ENCODE measurements around the gene CCR6.
A peak's percentile ranks its signal among the peaks of the same experiment; 100 is the strongest.
"Not testable (repeated sequence)": the region's sequence is repeated elsewhere in the genome, so short reads cannot be mapped to it uniquely, and the experiment has no call there.

The CCR6 gene

DNA sequence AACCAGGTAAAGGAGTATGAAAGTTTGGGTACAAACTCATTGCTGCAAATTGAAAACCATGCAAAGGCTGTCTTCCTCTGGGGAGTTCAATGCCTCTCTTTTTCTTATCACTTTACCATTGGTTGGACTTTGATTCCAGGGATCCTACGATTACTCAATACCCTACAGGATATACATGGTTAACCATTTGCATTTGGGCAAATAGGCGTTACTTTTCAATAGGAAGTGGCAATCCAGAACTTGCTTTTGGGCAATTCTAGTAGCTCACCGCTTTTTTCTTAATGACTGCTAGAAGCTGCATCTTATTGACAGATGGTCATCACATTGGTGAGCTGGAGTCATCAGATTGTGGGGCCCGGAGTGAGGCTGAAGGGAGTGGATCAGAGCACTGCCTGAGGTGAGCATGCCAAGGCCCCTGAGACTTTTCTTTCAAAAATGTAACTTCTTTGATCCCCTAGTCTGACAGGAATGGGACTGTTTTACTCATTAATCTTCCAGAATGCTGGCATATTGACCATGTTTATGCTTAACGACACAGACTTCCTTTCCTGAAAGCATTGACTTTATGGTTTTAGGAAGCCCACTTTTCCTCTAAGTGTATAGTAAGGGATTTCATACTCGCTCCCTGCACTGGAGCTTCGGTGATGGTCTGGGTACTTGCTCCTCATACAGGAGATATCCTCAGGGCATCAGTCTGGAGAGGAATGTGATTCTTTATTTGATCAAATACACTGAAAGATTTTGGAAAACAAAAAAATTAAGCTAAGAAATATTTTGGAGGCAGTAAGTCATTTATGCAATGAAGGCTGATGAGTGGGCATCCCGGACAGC, at the start of gene CCR6:
CCR6 (plus strand) TSS at position 270 of the 831 bp plus-strand sequence. CDS start 13,039 bp downstream, outside the sequence.
- DNase-seq (ENCODE audit: low read depth): no peak

DNA sequence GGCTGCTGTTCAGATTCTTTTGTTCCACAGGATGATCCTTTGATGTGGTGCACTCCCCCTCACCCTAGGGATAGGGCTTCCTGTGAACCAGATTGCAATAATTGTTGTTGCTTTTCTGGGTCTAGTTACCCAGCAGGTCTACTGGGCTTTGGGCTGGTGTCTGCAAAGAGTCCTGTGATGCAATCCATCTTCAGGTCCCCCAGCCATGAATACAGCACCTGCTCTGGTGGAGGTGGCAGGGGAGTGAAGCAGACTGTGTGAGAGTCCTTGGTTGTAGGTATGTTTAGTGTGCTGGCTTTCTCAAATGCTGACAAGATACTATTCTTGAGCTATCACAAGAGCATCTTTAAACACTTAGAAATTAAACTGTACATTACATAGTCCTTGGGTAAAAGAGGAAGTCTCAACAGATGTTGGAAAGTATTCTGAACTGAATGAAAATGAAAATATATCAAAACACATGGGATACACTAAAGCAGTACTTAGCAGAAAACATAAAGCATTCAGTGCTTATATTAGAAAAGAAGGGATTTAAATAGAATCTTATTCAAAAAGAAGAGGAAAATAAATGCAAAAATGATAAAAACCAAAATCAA, 49.1 kb upstream of the CCR6 start:
- no peak for DNase-seq (ENCODE audit: low read depth)

DNA sequence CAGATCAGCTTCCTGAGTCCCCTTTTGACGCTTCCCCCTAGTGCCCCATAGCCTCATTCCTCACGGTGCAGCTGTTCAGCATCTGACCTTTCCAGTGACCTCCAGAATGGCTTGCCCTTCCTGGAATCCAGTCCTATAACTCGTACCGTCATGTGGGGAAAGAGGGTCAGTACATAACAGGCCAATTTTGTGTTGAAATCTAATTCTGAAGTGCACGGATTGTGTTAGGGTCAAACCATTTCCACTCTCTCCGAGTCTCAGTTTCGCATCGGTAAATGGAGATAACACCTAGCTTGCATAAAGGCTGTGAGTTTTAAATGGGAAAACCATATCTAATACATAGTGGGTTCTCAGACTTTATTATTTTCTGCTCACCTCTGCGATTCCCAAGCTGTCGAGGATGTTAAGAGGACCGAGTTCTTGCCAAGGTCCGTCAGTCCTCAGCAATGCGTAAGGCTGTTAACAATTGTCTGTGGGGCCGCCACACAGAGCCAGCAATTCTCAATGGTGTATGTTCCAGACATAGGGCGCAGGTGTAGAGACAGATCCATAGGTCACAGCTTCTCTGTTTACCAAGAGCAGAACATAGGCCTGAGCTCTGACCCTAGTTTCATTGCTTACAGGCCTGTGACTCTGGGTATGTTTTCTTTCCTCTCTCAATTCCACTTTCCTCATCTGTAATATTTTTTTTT, 45.5 kb upstream of the CCR6 start:
- DNase-seq (ENCODE audit: low read depth): no peak

- no peak for DNase-seq (ENCODE audit: low read depth)
These were observed 44.2 kb upstream of the CCR6 start for GRCh38 chr6:167078745-167079144.

DNA sequence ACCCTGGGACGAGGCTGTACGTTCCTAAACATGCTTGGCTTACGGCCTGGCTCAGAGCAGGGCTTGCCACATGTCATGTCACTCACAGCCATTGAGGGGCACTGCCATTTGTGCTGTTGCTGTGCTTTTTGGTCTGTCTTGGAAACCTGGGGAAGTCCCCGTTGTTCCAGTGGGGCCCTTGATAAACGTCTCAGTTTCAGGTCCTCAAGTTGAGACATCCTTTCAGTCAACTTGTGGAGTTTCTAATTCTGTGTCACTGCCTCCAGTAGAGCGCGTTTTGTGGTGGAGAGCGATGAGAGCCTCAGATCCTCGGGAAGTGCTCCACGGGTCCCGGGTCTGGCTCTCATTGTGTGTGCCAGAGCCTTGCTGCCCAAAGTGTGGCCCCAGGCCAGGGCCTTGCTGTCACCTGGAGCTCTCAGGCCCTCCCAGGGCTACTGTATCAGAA, 43.0 kb upstream of the CCR6 start:
- DNase-seq (ENCODE audit: low read depth): no peak

DNA sequence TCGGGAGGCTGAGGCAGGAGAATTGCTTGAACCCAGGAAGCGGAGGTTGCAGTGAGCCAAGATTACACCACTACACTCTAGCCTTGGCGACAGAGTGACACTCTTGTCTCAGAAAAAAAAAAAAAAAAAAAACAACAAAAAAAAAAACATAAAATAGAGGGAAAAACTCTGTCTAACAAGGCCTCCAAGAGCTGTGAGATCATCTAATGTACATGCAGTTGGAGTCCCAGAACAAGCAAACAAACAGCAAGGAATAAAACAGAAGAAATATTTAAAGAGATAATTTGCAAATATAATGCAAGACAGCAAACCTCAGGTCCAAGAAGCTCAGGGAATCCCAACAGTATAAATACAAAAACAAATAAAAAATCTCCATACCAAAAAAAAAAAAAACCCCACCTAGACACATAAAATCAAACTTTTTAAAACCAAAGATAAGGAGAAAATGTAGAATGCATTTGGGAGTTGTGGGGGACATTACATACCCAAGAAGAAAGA, 35.0 kb upstream of the CCR6 start:
- DNase-seq (ENCODE audit: low read depth): no peak

GRCh38 chr6:167088741-167089140, 34.2 kb upstream of the CCR6 start:
- DNase-seq (ENCODE audit: low read depth): not testable (repeated sequence)

GRCh38 chr6:167089243-167090142, 33.4 kb upstream of the CCR6 start:
- no peak for DNase-seq (ENCODE audit: low read depth)

GRCh38 chr6:167090171-167090570, 32.7 kb upstream of the CCR6 start:
- no peak for DNase-seq (ENCODE audit: low read depth)

- no peak for DNase-seq (ENCODE audit: low read depth)
These were observed 31.7 kb upstream of the CCR6 start for GRCh38 chr6:167091026-167091804.

- DNase-seq (ENCODE audit: low read depth): no peak
These were observed 31.1 kb upstream of the CCR6 start for GRCh38 chr6:167091805-167092107.

- DNase-seq (ENCODE audit: low read depth): no peak
These were observed 30.1 kb upstream of the CCR6 start for GRCh38 chr6:167092672-167093339.

- DNase-seq (ENCODE audit: low read depth): no peak
These were observed 29.4 kb upstream of the CCR6 start for GRCh38 chr6:167093406-167093921.

- DNase-seq (ENCODE audit: low read depth): peak; percentile 35
These were observed 28.9 kb upstream of the CCR6 start for GRCh38 chr6:167093922-167094432.

- no peak for DNase-seq (ENCODE audit: low read depth)
These were observed 28.5 kb upstream of the CCR6 start for GRCh38 chr6:167094436-167094819.

DNA sequence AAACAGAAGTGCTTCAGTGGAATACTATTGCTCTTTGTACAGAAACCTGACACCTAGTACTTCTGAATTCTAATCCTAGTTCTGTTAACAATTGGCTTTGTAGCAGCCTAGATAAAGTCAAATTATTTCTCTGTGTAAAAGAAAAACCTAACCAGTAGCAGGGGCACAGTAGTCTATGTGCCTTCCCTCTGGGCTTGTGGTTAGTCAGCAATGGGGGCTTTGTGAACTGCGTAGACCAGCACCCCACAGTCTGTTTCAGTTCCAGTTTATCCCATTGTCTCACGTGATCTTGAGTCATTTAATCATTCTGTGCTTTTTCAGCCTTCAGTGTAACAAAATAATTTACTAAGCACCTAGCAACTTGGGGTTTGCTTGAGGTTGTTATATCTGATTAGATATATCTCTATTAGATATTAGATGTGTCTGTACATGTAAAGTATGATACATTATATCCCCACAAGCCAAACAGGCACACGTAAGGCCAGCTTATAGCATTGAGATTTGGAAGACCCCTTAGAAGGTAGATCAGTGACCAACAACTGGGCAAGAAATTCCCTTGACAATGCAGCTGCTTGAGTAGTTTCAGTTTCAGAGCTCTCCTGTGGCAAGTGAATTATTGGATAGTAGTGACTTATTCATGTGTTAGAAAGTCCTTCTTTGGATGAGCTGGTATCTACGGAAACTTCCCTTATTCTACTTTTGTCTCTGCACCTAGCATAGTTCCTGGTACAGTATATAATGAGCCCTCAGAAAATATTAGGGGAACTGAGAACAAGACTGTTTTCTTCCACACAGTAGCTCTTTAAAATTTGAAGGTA, 27.9 kb upstream of the CCR6 start:
- DNase-seq (ENCODE audit: low read depth): no peak

DNA sequence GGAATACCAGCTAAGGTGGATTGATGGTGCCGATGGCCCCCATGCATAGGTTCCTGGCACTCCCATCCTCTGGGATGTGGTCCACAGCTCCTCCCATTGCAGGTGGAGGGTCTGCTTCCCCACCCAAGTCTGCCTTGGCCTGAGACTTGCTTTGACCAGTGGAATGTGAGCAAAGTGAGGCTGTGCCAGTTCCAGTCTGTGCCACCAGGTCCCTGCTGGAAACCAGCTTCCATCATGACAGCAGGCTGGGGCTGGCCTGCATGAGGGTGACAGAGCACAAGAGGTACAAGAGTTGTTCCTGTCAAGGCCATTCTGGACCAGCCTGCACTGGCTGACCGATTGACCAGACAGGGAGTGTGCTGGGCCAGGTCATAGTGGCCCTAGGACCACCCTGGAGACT, 27.0 kb upstream of the CCR6 start:
- DNase-seq (ENCODE audit: low read depth): no peak

DNA sequence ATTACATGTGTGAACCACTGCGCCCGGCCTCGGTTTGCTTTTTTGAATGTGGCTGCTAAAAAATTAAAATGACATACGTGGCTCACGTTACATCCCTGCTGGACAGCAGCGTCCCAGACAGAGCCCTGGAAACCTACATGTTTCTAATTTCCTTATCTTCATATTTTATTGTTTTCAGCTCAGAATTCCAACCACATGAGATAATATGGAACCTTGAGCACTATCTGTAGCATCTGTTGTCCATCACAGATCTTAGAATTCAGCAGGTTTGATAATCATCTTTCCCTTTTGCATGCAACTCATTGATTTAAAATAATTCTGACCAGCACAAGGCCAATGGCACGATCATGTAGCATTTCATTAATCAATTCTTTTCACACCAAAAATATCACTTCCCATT, 25.9 kb upstream of the CCR6 start:
- no peak for DNase-seq (ENCODE audit: low read depth)

- DNase-seq (ENCODE audit: low read depth): no peak
These were observed 25.1 kb upstream of the CCR6 start for GRCh38 chr6:167097770-167098169.

Measured in stimulated activated CD8-positive, alpha-beta memory T cell treated with anti-CD3 and anti-CD28 coated beads, Interleukin-15, amount 100 ng/mL, for 1 hour (primary cell).